Epidermal melanocyte (primary cell): ENCODE data around the gene PSMB10.
"Not testable (repeated sequence)": the region's sequence is repeated elsewhere in the genome, so short reads cannot be mapped to it uniquely, and the experiment has no call there.

Experiments used
- DNase-seq: peaks from one replicate; pipeline ENCODE4 v3.0.0; 2011; ENCODE audit warnings: low spot score; ENCODE audit not compliant: insufficient read length

The PSMB10 gene

GRCh38 chr16:67936124-67936879 is at the start of gene PSMB10:
PSMB10 (minus strand) TSS chr16:67936850; CDS start chr16:67936749, 101 bp downstream.
- DNase-seq: peak; percentile 80

DNA sequence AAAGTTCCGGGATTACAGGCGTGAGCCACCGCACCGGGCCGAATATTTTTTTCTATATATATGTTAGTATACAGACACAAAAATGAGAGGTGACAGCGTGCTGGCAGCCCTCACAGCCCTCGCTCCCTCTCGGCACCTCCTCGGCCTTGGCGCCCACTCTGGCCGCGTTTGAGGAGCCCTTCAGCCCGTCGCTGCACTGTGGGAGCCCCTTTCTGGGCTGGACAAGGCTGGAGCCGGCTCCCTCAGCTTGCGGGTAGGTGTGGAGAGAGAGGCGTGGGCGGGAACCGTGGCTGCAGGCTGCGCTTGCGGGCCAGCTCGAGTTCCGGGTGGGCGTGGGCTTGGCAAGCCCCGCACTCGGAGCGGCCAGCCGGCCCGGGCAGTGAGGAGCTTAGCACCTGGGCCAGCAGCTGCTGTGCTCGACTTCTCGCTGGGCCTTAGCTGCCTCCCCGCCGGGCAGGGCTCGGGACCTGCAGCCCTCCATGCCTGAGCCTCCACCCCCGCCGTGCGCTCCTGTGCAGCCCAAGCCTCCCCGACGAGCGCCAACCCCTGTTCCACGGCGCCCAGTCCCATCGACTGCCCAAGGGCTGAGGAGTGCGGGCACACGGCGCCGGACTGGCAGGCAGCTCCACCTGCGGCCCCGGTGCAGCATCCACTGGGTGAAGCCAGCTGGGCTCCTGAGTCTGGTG is 45.5 kb upstream of the PSMB10 start:
- DNase-seq: no peak

DNA sequence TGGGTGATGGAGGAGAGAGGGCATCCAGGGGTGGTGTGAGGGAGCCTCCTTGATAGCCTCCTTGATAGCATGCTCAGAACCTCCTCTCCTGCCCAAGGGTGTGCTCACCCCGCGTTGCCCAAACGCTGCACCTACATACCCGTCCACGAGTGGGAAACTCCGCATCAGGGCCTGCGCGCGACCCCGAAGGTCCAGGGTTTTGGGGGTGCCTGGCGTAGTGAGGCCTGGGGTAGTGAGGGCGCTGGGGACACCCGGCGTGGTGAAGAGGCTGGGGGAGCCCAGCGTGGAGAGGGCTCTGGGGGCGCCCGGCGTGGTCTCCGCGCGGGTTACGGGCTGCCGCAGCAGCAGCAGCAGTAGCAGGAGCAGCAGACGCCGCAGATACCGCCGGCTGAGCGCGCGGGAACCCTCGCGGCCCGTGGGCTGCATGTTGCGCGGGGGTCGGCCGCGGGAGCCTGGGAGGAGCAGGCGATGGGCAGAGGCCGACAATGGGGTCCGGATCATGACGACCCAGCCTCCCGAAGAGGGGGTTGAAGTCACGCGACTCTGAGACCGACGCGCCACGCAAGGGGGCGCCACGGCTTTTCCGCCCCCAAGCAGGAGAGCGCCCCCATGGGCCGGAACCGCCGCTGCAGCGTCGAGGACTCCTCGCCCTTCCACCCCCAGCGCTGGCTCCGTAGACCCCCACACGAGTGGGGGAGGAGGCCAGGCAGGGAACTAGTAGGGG is 43.5 kb upstream of the PSMB10 start, which contains the start of gene DPEP3:
DPEP3 (minus strand) TSS at position 545 of the 724 bp plus-strand sequence; CDS start at position 426, 119 bp downstream.
- no peak for DNase-seq

GRCh38 chr16:67977469-67978227 is 41.0 kb upstream of the PSMB10 start:
- DNase-seq: no peak

GRCh38 chr16:67977005-67977404 is 40.4 kb upstream of the PSMB10 start:
- DNase-seq: no peak

DNA sequence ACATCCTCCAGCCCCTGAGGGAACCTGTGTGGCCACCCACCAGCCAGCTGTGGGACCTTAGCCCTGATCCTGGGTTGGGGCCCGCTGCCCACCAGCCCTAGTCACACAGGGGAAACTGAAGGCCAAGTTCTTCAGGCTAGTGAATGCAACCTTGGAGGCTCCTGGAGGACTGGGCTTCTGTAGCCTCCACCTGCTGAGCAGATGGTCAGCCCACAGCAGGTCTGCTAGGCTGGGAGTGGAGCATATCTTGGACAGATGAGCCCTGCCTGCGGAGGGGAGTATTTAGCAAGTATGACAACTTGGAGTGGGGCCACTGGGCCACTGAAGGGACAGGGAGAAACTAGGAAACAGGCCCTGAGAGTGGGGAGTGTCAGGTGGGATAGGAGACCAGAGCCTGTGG is 39.6 kb upstream of the PSMB10 start:
- no peak for DNase-seq

GRCh38 chr16:67975321-67976105 is 38.9 kb upstream of the PSMB10 start:
- no peak for DNase-seq

- DNase-seq: not testable (repeated sequence)
Measured at GRCh38 chr16:67972285-67972684, 35.6 kb upstream of the PSMB10 start.

- no peak for DNase-seq
Measured at GRCh38 chr16:67971111-67971510, 34.5 kb upstream of the PSMB10 start.

- DNase-seq: no peak
Measured at GRCh38 chr16:67969254-67970039, 32.8 kb upstream of the PSMB10 start.

- DNase-seq: peak; percentile 96
Measured at GRCh38 chr16:67968400-67969253, 32.0 kb upstream of the PSMB10 start, which contains the start of gene SLC12A4. SLC12A4 (minus strand) TSS chr16:67968637; CDS start chr16:67968553, 84 bp downstream.

GRCh38 chr16:67967958-67968399 is 31.3 kb upstream of the PSMB10 start:
- DNase-seq: no peak

- DNase-seq: no peak
Measured at GRCh38 chr16:67967183-67967957, 30.7 kb upstream of the PSMB10 start.

DNA sequence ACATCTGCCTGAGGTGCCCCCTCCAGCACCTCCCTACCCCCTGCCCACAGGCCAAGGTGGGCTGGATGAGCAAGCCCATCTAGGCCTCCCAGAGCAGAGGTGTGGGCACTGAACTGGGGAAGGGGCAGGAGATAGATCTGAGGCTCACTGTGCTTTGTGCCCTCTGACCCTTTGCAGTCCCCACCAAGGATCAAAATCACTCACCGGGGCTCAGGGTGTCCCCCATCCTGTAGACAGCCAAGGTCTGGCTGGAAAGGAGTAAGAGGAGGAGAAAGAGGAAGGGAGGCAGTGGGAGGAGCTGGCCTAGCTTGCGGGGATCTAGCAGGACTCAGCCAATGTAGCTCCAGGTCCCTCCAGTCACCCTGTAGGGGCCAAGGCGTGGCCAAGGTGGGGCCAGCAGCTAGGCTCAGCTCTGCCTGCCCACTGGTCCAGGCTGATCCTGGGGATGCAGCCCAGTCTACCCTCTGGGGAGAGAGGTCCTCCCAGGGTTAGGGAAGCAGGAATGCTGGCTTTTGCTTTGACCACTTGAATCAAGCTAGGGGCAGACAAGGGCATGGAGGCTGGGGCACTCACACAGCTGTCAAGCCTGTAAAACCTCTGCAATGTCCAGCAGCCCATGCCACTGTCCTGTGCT is 30.0 kb upstream of the PSMB10 start:
- no peak for DNase-seq

DNA sequence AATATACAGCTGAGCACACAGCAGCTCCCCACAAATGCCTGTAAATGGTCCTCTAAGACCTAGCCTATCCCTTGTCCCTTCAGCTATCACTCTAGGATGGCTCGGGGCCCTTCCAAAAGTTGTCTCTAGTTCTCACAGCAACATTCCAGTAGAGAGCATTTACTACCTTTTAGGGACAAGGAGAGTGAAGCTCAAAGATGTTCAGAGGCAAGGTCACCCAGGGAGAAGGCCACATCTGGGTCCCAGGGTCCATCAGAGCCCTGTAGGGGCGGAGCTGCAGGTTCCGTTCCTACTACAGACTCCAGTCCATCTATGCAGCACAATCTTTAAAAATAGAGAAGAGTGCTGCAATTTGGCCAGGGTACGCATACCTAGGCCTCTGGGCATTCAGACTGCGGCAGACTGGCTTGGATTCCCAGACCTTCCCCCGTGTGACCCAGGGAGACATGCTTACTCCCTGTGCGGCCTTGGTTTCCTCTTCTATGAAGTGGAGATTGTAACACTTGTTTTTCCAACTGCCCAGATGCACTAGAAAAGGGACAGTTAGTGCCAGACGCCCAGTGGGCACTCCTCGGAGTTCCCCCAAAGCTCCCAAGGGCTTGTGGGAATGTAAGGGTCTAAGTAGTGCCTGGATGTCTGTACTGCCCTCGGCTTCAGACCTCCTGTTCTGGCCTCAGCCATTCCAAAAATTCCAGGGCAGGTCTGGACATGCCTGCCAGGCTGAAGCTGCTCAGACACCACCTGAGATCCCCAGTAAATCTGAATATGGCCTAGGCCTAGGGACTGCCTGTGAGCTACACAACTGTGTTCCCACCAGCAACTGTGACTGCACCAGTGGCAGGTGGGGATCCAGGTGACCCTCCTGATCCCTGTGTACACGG is 29.3 kb upstream of the PSMB10 start:
- no peak for DNase-seq

DNA sequence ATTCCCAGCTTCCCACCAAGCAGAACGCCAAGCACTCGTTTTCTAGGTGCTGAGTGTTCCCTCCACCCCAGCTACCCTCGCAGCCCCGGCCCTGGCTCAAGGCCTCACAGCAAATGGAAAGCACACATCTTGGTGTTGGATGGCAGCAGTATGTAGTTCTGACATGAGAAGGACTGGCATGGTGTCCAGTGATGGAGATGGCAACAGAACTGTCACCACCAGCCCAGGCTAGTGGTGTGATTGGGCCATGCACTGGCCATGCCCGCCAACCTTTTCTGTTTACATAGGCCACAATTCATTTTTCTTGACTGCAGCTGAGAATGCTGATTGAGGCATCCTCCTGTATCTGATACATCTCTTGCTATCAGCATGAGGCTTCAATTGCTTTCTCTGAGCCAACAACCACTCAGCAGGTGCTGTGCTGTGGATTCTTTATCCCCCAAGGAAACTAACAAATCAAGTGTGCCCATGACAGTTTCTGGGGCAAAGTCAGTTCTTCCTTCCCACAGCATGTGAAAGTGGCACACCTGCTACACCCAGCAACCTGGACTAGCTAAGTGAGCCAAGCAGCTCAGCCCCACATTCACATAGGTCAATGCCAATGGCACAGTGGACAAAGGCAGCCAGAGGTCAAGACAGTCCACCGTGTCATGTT is 28.0 kb upstream of the PSMB10 start:
- no peak for DNase-seq
